HuH-7 (cell line): ENCODE data around the gene HIVEP1.

Source experiments
- DNase-seq: peaks from one replicate; pipeline ENCODE4 v3.0.0; 2011; ENCODE audit warnings: low spot score

Gene HIVEP1

GRCh38 chr6:12012038-12012557 is at the start of gene HIVEP1:
TSS of gene HIVEP1 (plus strand) at chr6:12012312. CDS start at chr6:12015629, 3,317 bp downstream.
- DNase-seq: peak; percentile 12

- DNase-seq: no peak
Measured at GRCh38 chr6:11963756-11964500, 48.2 kb upstream of the HIVEP1 start.

- DNase-seq: no peak
Measured at GRCh38 chr6:11964729-11965335, 47.3 kb upstream of the HIVEP1 start.

DNA sequence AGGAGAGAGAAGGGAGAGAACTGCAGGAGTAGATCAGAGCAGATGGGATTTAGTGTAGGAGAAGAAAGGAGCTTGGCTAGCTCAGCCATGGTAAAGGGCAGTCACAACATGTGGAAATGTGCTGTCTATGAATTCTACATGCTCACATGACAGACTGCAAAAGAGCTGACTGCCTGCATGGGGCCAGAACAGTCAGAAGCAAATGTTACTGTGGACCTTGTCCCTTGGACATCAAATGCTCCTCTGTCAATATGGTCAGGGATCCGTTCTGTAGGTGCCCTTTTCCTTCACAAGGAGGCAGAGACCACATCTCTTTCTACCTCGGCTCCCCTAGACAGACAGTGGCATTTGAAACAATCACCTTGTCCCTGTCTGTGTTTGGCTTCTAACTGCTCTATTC is 46.6 kb upstream of the HIVEP1 start:
- DNase-seq: no peak

GRCh38 chr6:11968241-11968806 is 43.8 kb upstream of the HIVEP1 start:
- no peak for DNase-seq

- DNase-seq: no peak
Measured at GRCh38 chr6:11969092-11969491, 43.0 kb upstream of the HIVEP1 start.

DNA sequence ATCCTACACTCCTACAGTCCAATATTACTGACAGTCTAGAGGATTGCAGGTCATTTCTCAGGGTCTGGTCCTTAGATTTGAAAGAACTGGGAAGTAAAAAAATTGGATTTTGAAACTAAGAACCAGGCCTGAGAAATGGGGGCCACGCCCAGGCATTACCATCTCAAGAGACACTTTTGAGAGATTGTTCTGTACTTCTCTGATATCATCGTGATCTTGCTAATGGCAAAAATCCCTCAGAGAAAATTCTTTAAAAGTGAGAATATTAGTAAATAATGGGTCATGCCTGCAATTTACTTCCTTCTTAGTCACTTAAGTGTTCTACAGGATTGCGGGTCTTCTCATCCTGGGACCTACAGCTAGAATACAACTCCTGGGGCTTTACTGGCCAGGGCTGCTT is 42.0 kb upstream of the HIVEP1 start:
- no peak for DNase-seq

- DNase-seq: no peak
Measured at GRCh38 chr6:11971154-11971553, 41.0 kb upstream of the HIVEP1 start.

- no peak for DNase-seq
Measured at GRCh38 chr6:11972270-11972669, 39.8 kb upstream of the HIVEP1 start.

- DNase-seq: no peak
Measured at GRCh38 chr6:11972806-11973205, 39.3 kb upstream of the HIVEP1 start.

DNA sequence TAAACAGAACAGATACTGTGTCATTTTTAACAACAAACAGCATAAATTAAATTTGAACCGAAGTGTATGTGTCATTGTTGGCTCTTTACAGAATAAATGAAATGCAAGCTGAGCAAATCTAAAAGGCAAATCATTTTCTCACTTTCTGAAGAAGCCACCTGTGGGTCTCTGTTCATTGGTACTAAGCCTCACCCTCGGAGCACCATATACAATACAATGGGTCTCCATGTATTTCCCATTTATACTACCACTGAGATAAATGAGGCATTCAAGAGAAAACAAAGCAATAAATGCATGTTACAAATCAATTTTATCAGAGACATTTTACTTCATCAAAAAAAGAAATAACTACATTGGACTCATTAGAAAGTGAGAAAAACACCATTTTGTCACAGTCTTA is 38.9 kb upstream of the HIVEP1 start:
- no peak for DNase-seq

DNA sequence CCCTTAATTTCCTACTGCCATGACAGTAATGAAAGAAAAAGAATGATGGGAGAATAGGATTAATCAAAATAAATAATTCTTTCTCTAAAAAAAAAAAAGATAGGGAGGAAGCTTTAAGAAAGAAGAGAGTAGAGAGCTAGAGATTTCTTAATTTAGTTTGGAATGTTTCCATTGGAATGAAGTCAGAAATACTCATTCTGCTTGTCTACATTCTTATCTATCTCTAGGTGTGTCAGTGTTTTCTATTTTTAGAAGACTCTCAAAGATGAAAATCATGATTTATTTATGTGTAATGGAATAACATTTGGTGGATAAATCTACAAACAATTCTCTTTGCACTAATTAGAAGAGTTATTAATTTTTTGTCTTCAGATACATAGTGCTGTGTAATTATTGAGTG is 38.0 kb upstream of the HIVEP1 start:
- DNase-seq: no peak

- no peak for DNase-seq
Measured at GRCh38 chr6:11975353-11975977, 36.6 kb upstream of the HIVEP1 start.

DNA sequence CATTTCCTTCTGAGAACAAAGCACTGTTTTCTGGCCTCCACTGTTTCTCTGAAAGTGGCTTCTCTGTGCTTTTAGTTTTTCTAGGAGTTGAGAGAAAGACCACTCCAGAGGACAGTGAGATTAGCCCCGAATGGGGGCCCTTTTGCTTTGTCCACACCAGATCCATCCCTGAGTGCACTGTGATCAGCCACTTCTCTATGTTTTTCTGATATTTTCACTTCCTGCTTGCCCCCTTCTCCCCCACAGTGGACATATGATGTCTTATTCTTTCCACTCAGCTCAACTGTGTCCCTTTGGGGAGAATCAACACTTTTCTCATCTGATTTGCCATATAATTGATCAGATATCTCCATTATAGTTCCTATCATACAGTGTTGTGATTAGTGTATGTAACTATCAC is 35.6 kb upstream of the HIVEP1 start:
- no peak for DNase-seq

DNA sequence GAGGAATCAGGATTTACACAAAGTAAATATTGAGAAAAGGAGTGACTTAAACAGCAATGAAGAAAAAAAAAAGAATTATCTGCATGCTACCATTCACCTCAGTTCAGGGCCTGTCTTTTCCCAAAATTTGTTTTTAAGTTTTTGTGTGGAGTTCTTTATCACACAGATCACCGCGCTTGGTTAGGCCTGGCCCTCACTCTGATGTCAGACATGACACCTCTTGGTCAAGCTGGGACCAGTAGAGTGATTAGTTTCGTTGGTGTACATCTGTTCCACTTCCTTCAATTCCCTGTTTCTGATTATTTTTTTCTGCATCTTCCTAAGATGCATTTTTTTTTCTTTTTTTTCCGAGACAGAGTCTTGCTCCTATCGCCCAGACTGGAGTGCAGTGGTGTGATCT is 34.9 kb upstream of the HIVEP1 start:
- no peak for DNase-seq

GRCh38 chr6:11977738-11978137 is 34.4 kb upstream of the HIVEP1 start:
- no peak for DNase-seq

- DNase-seq: no peak
Measured at GRCh38 chr6:11978169-11978987, 33.7 kb upstream of the HIVEP1 start.

- DNase-seq: no peak
Measured at GRCh38 chr6:11979866-11980265, 32.2 kb upstream of the HIVEP1 start.

DNA sequence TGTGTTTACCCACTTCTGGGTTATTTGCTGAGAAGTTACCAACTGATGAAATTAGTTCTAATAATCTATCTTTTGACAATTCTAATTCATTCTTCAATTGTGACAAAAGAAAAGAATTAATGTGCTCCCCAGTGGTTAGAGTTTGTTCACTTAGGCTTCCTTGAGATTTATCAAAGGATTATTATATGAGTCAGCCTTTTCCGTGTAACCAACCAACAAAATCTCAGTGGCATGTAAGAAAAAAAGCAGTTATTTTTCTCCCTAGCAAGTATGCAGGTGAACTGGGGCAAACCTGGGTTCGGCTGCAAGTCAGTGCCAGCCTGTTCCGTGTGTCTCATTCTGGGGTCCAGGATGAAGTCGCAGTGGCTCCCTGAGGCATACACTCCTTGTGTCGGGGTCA is 28.8 kb upstream of the HIVEP1 start:
- DNase-seq: no peak

DNA sequence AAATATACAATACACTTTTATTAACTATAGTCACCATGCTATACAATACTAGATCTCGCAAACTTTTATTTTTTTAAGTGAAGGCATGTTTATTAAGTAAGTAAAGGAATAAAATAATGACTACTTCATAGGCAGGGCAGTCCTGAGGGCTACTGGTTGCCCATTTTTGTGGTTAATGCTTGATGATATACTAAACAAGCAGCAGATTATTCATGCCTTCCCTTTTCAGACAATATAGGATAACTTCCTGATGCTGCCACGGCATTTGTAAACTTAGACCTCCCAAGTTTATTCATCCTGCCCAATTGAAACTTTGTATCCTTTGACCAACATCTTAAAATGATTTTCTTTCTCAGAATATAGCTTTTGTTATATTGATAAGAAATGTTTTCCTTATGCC is 24.7 kb upstream of the HIVEP1 start:
- no peak for DNase-seq

DNA sequence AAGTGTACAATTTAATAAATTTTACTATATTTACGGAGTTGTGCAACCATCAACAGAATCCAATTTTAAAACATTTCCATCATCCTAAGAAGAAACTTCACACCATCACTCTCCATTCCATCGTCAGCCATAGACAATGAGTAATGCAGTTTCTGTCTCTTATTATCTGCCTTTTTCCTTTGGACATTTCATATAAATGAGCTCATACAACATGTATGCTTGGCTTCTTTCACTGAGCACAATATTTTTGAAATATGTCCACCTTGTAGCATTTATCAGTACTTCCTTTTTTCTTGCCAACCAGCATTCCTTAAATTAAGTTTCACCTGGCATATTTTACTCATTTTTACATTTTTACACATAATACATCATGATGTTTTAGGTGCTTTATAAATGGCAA is 22.7 kb upstream of the HIVEP1 start:
- DNase-seq: no peak

GRCh38 chr6:11992086-11992485 is 20.0 kb upstream of the HIVEP1 start:
- DNase-seq: no peak
